HEK293 (cell line): Measurements from ENCODE around the gene LHFPL3.
"Not testable (repeated sequence)": the region's sequence is repeated elsewhere in the genome, so short reads cannot be mapped to it uniquely, and the experiment has no call there.

Experiments used
- CTCF ChIA-PET: fragments of 350-600 bp; formaldehyde crosslinking; extraction: SDS; loops from one replicate; lab custom pipeline; 2021; ENCODE audit warnings: antibody characterized with exemption; lab: Yijun Ruan, JAX
- POLR2A ChIA-PET: fragments of 300-600 bp; formaldehyde crosslinking; extraction: SDS; loops from one replicate; lab custom pipeline; 2020; ENCODE audit warnings: antibody characterized with exemption, inconsistent platforms; lab: Yijun Ruan, JAX
- H3K27ac ChIP-seq: fragments of 200-500 bp; sonication (Bioruptor generic); 2 replicates; pipeline ENCODE4 v1.5.1; 2014; ENCODE audit warnings: low read depth, low read length, control low read depth, inconsistent platforms; ENCODE audit errors: extremely low read depth
- H3K36me3 ChIP-seq, 2 experiments: fragments of 200-500 bp in 1 of 2; sonication (Bioruptor generic) in 1 of 2; 1 replicate in 1 of 2; 2 replicates in 1 of 2; pipeline ENCODE4 v1.5.1; 2014 to 2017; ENCODE audit warnings: inconsistent platforms in 2 of 2, low read length in 2 of 2; ENCODE audit not compliant: control insufficient read depth in 2 of 2, insufficient read depth in 1 of 2
- H3K4me1 ChIP-seq: fragments of 200-500 bp; sonication (Bioruptor generic); 2 replicates; pipeline ENCODE4 v1.5.1; 2014; ENCODE audit warnings: mild to moderate bottlenecking, low read length, inconsistent platforms; ENCODE audit not compliant: control insufficient read depth, insufficient read depth
- H3K4me3 ChIP-seq: 2 replicates; pipeline ENCODE4 v1.5.1; 2011; ENCODE audit warnings: low read depth, mild to moderate bottlenecking, control low read depth, low read length, moderate library complexity
- H3K9me3 ChIP-seq: fragments of 200-500 bp; sonication (Bioruptor generic); 2 replicates; pipeline ENCODE4 v1.5.1; 2014; ENCODE audit warnings: low read depth, low read length, inconsistent platforms; ENCODE audit not compliant: control insufficient read depth, insufficient read depth
- ATF2 ChIP-seq: fragments of 450-650 bp; formaldehyde crosslinking; IDR thresholded peaks from 2 replicates; pipeline ENCODE4 v1.5.1; 2016; ENCODE audit warnings: missing biosample characterization, missing genetic modification characterization, low read depth
- KLF8 ChIP-seq: fragments of 450-650 bp; formaldehyde crosslinking; IDR thresholded peaks from 2 replicates; pipeline ENCODE4 v1.5.1; 2016; ENCODE audit warnings: missing biosample characterization, missing genetic modification characterization
- KLF9 ChIP-seq: fragments of 450-650 bp; formaldehyde crosslinking; IDR thresholded peaks from 2 replicates; pipeline ENCODE4 v1.5.1; 2016; ENCODE audit warnings: missing biosample characterization, missing genetic modification characterization, low read depth
- MYNN ChIP-seq: fragments of 450-650 bp; formaldehyde crosslinking; IDR thresholded peaks from 2 replicates; pipeline ENCODE4 v1.5.1; 2016; ENCODE audit warnings: missing biosample characterization, missing genetic modification characterization, borderline replicate concordance
- PRDM4 ChIP-seq: fragments of 450-650 bp; formaldehyde crosslinking; IDR thresholded peaks from 2 replicates; pipeline ENCODE4 v1.5.1; 2017; ENCODE audit warnings: missing biosample characterization, missing genetic modification characterization
- REPIN1 ChIP-seq: fragments of 450-650 bp; formaldehyde crosslinking; IDR thresholded peaks from 2 replicates; pipeline ENCODE4 v1.5.1; 2017; ENCODE audit warnings: missing biosample characterization, missing genetic modification characterization, low read depth
- YY1 ChIP-seq: fragments of 450-650 bp; formaldehyde crosslinking; IDR thresholded peaks from 2 replicates; pipeline ENCODE4 v1.5.1; 2018; ENCODE audit warnings: missing biosample characterization, missing genetic modification characterization
- YY2 ChIP-seq: fragments of 450-650 bp; formaldehyde crosslinking; IDR thresholded peaks from 2 replicates; pipeline ENCODE4 v1.5.1; 2016; ENCODE audit warnings: missing biosample characterization, missing genetic modification characterization
- ZFHX2 ChIP-seq: fragments of 450-650 bp; formaldehyde crosslinking; conservative IDR thresholded peaks from 2 replicates; pipeline ENCODE4 v1.5.1; 2016; ENCODE audit warnings: missing biosample characterization, missing genetic modification characterization
- ZFP37 ChIP-seq: fragments of 450-650 bp; formaldehyde crosslinking; IDR thresholded peaks from 2 replicates; pipeline ENCODE4 v1.5.1; 2016; ENCODE audit warnings: missing biosample characterization, missing genetic modification characterization
- ZIC2 ChIP-seq: fragments of 450-650 bp; formaldehyde crosslinking; IDR thresholded peaks from 2 replicates; pipeline ENCODE4 v1.5.1; 2016; ENCODE audit warnings: missing biosample characterization, missing genetic modification characterization
- ZNF138 ChIP-seq: fragments of 450-650 bp; formaldehyde crosslinking; IDR thresholded peaks from 2 replicates; pipeline ENCODE4 v1.5.1; 2016; ENCODE audit warnings: missing biosample characterization, missing genetic modification characterization, borderline replicate concordance
- ZNF146 ChIP-seq: fragments of 450-650 bp; formaldehyde crosslinking; IDR thresholded peaks from 2 replicates; pipeline ENCODE4 v1.5.1; 2016; ENCODE audit warnings: missing biosample characterization, missing genetic modification characterization
- ZNF169 ChIP-seq: fragments of 450-650 bp; formaldehyde crosslinking; IDR thresholded peaks from 2 replicates; pipeline ENCODE4 v1.5.1; 2016; ENCODE audit warnings: missing biosample characterization, missing genetic modification characterization
- ZNF184 ChIP-seq: fragments of 450-650 bp; IDR thresholded peaks from 2 replicates; pipeline ENCODE4 v1.5.1; 2018; ENCODE audit warnings: missing biosample characterization, mild to moderate bottlenecking, missing genetic modification characterization
- ZNF214 ChIP-seq: fragments of 450-650 bp; formaldehyde crosslinking; IDR thresholded peaks from 2 replicates; pipeline ENCODE4 v1.5.1; 2017; ENCODE audit warnings: missing biosample characterization, mild to moderate bottlenecking, missing genetic modification characterization, borderline replicate concordance
- ZNF266 ChIP-seq: fragments of 450-650 bp; formaldehyde crosslinking; IDR thresholded peaks from 2 replicates; pipeline ENCODE4 v1.5.1; 2016; ENCODE audit warnings: missing biosample characterization, missing genetic modification characterization, low read depth
- ZNF366 ChIP-seq: fragments of 450-650 bp; formaldehyde crosslinking; conservative IDR thresholded peaks from 2 replicates; pipeline ENCODE4 v1.5.1; 2016; ENCODE audit warnings: missing biosample characterization, missing genetic modification characterization
- ZNF473 ChIP-seq: fragments of 450-650 bp; formaldehyde crosslinking; IDR thresholded peaks from 2 replicates; pipeline ENCODE4 v1.5.1; 2017; ENCODE audit warnings: missing biosample characterization, missing genetic modification characterization
- ZNF488 ChIP-seq: fragments of 450-650 bp; formaldehyde crosslinking; IDR thresholded peaks from 2 replicates; pipeline ENCODE4 v1.5.1; 2016; ENCODE audit warnings: missing biosample characterization, missing genetic modification characterization
- ZNF596 ChIP-seq: fragments of 450-650 bp; IDR thresholded peaks from 2 replicates; pipeline ENCODE4 v1.5.0; 2018; ENCODE audit warnings: missing biosample characterization, mild to moderate bottlenecking, missing genetic modification characterization, moderate library complexity
- ZNF623 ChIP-seq: fragments of 450-650 bp; formaldehyde crosslinking; IDR thresholded peaks from 2 replicates; pipeline ENCODE4 v1.5.1; 2016; ENCODE audit warnings: missing biosample characterization, missing genetic modification characterization
- ZNF639 ChIP-seq: fragments of 450-650 bp; formaldehyde crosslinking; IDR thresholded peaks from 2 replicates; pipeline ENCODE4 v1.5.1; 2016; ENCODE audit warnings: missing biosample characterization, missing genetic modification characterization
- ZNF704 ChIP-seq: fragments of 450-650 bp; formaldehyde crosslinking; IDR thresholded peaks from 2 replicates; pipeline ENCODE4 v1.5.1; 2016; ENCODE audit warnings: missing biosample characterization, missing genetic modification characterization
- ZNF768 ChIP-seq: fragments of 450-650 bp; formaldehyde crosslinking; IDR thresholded peaks from 2 replicates; pipeline ENCODE4 v1.5.1; 2018; ENCODE audit warnings: missing biosample characterization, mild to moderate bottlenecking, missing genetic modification characterization
- ZNF791 ChIP-seq: fragments of 450-650 bp; formaldehyde crosslinking; IDR thresholded peaks from 2 replicates; pipeline ENCODE4 v1.5.1; 2016; ENCODE audit warnings: missing biosample characterization, missing genetic modification characterization

Gene LHFPL3

GRCh38 chr7:104700336-104700735 lies 371.9 kb downstream of the LHFPL3 start (continued):
- TF ChIP-seq ZNF184 (no peak), MYNN (tag by site-specific recombination) (no peak)

- TF ChIP-seq ZNF146 (tag by site-specific recombination) = peak; percentile 51; the same call in 1 of the 2 replicates
- H3K9me3 ChIP-seq, H3K4me3 ChIP-seq, POLR2A ChIA-PET, H3K36me3 ChIP-seq, H3K4me1 ChIP-seq, H3K27ac ChIP-seq, CTCF ChIA-PET: not testable (repeated sequence)
These were observed 392.6 kb downstream of the LHFPL3 start for GRCh38 chr7:104721027-104721426.

GRCh38 chr7:104723001-104723400 lies 394.6 kb downstream of the LHFPL3 start:
- Histone ChIP-seq H3K4me1 (no peaks in the 10 kb centered on the region), H3K9me3 (no peaks in the 10 kb centered on the region; the same call in 1 of the 2 replicates), H3K4me3 (no peak overlapping the region), H3K27ac (no peak overlapping the region), H3K36me3 (no peaks in the 10 kb centered on the region)
- ChIA-PET CTCF (interaction anchor here (0.7 kb wide), 1 partner anchor 455 kb away, joined by 3 read pairs; no protein-coding TSS in a partner anchor), POLR2A (no interaction called here)
- TF ChIP-seq ZFP37 (tag by site-specific recombination) = no peak
- TF ChIP-seq PRDM4 = no peak
- TF ChIP-seq KLF8 = no peak
- no peak for TF ChIP-seq ZNF266 (tag by site-specific recombination)
- TF ChIP-seq ZIC2 (tag by site-specific recombination) = no peak
- TF ChIP-seq ZNF639 (tag by site-specific recombination) = no peak
- TF ChIP-seq ZNF473 (tag by site-specific recombination) = no peak
- no peak for TF ChIP-seq ZNF366 (tag by site-specific recombination)
- no peak for TF ChIP-seq YY1 (tag by site-specific recombination)
- no peak for TF ChIP-seq ZNF214
- no peak for TF ChIP-seq KLF9 (tag by site-specific recombination)
- no peak for TF ChIP-seq ZNF704 (tag by site-specific recombination)

GRCh38 chr7:104758504-104758903 lies 430.1 kb downstream of the LHFPL3 start:
- no peaks in the 10 kb centered on the region for H3K9me3 ChIP-seq
- H3K4me3 ChIP-seq = no peak overlapping the region
- ChIA-PET CTCF (no interaction called here), POLR2A (no interaction called here)
- no peaks in the 10 kb centered on the region for H3K36me3 ChIP-seq
- no peaks in the 10 kb centered on the region for H3K4me1 ChIP-seq
- H3K27ac ChIP-seq = no peak overlapping the region
- TF ChIP-seq ZNF138 (no peak), ZNF768 (tag by site-specific recombination) (no peak), YY2 (tag by site-specific recombination) (no peak), ZNF488 (no peak), REPIN1 (no peak), ZNF791 (no peak), KLF9 (tag by site-specific recombination) (no peak), ZNF623 (tag by site-specific recombination) (no peak), ZNF596 (no peak), ATF2 (tag by site-specific recombination) (no peak), ZNF169 (tag by site-specific recombination) (no peak), ZFHX2 (tag by site-specific recombination) (no peak)
